HG02759 (cell line): ENCODE results near the gene XRCC6.
"Not testable (repeated sequence)": the region's sequence is repeated elsewhere in the genome, so short reads cannot be mapped to it uniquely, and the experiment has no call there.

Source experiments
- ATAC-seq: cut with Tn5 transposase; IDR thresholded peaks from one replicate; pipeline ENCODE4 v1.9.1; 2021; ENCODE audit warnings: mild to moderate bottlenecking, moderate library complexity; ENCODE audit not compliant: unreplicated experiment

Gene XRCC6

DNA sequence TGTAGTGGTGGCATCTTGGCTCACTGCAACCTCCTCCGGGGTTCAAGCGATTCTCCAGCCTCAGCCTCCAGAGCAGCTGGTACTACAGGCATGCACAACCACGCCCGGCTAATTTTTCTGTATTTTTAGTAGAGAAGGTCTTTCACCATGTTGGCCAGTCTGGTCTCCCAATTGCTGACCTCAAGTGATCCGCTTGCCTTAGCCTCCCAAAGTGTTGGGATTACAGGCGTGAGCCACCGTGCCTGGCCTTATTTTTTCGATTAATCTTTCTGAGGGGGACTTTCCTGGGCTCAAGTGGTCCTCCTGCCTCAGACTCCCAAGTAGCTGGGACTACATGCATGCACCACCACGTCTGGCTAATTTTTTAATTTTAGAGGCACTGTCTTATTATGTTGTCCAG is 62.0 kb downstream of the XRCC6 start:
- ATAC-seq, result no peak

GRCh38 chr22:41683616-41684015 is 62.5 kb downstream of the XRCC6 start:
- ATAC-seq, result no peak

- ATAC-seq, result no peak
Measured at GRCh38 chr22:41684194-41684593, 63.1 kb downstream of the XRCC6 start.

GRCh38 chr22:41686890-41687289 is 65.8 kb downstream of the XRCC6 start:
- not testable (repeated sequence) for ATAC-seq

GRCh38 chr22:41687901-41688364 is 66.8 kb downstream of the XRCC6 start:
- peak; percentile 14 for ATAC-seq

- ATAC-seq, result peak; percentile 92
Measured at GRCh38 chr22:41688365-41689211, 67.5 kb downstream of the XRCC6 start, which contains the start of gene SNU13. Gene SNU13, minus strand, starts transcription at chr22:41688867. Its CDS starts 71 bp downstream, at chr22:41688796.

DNA sequence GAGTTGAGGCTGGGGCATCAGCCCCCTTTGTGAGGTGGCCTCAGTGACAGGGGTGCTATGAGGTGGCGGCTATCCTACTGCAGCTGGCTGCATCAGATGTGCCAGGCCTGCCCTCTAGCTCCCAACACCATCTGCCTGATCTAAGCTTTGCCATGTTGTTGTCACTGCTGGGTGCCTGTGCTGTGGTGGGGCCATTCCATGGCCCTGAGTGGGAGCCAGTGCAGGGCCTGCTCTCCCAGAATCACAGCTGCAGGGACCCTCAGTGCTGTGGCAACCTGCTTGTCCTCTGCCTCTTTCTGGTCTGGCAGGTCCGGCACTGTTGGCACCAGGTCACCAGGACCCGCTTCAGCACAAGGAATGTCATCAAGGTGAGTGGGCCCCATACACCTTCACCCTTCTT is 69.4 kb downstream of the XRCC6 start:
- ATAC-seq, result no peak

- no peak for ATAC-seq
Measured at GRCh38 chr22:41695211-41695610, 74.1 kb downstream of the XRCC6 start.

GRCh38 chr22:41696703-41697102 is 75.6 kb downstream of the XRCC6 start:
- ATAC-seq, result no peak

GRCh38 chr22:41697126-41697775 is 76.2 kb downstream of the XRCC6 start:
- ATAC-seq, result no peak

DNA sequence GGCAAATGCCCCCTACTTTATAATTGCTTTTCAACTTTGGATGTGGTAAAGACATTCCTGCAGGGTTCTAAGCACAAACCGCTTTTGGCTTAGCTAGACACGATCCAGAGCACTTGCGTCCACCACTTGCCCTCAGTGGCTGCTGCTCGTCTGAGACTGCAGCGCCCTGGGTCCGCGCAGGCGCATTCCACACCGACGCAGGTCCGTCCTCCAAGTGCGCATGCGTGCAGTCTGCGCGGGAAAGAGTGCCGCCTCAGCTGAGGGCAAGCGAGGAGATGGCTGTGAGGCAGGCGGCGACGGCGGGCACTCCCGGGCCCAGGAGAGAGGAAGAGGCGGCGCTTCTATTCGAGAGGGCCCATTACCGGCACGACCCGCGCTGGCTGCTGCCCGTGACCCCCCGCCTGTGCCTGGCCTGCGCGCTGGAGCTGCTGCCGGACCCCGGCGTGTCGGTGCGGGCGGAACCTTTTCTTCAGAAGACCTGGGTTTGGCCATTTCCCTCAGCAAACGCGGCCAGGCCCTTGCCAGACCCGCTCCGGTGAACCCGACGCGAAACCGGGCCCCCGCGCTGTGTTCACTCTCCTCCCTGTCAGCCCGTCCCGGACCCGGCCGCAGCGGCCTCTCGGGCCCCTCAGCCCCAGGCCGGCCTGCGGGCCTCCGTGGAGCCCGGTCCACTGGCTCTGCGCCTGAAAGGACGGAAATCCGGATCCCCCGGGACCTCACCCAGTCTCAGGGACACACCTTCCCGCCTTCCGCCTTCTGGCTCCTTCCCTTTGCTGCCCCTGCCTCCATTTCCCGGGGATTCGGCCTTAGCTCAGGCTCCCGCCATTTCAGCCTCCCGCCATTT is 78.4 kb downstream of the XRCC6 start, which contains the start of gene MEI1:
Gene MEI1, plus strand, starts transcription at position 240 of the 844 bp plus-strand sequence. Its CDS starts 36 bp downstream, at position 276.
- no peak for ATAC-seq

- ATAC-seq, result no peak
Measured at GRCh38 chr22:41700108-41700364, 78.9 kb downstream of the XRCC6 start.

DNA sequence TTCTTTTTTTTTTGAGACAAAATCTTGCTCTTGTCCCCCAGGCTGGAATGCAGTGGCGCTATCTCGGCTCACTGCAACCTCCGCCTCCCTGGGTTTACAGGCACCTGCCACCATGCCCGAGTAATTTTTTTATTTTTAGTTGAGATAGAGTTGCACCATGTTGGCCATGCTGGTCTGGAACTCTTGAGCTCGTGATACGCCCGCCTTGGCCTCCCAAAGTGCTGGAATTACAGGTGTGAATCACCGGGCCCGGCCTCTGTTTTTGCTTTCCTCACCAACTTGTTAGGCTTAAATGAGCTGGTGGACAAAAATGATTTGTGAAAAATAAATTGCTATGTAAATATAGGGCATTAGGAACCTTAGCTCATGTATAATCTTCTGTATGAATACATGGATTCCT is 81.7 kb downstream of the XRCC6 start:
- ATAC-seq, result no peak

GRCh38 chr22:41709341-41709740 is 88.2 kb downstream of the XRCC6 start:
- no peak for ATAC-seq

DNA sequence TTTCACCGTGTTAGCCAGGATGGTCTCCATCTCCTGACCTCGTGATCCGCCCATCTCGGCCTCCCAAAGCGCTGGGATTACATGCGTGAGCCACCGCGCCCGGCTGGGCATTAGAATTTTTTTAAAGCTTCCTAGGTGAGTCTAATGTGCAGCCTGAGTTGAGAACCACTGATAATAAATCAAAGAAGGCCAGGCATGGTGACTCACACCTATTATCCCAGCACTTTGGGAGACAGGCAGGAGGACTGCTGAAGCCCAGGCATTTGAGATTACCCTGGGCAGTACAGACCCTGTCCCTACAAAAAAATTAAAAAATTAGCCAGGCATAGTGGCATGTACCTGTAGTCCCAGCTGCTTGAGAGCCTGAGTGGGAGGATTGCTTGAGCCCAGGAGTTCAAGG is 91.9 kb downstream of the XRCC6 start:
- ATAC-seq, result no peak
